COLO668 (cell line): Measurements from ENCODE around the gene FAM114A2.

Experiments used
- DNase-seq: peaks from one replicate; lab custom pipeline; 2025; ENCODE audit not compliant: unreplicated experiment; lab: John Stamatoyannopoulos, UW

FAM114A2 gene

GRCh38 chr5:153952057-153952456, 86.7 kb downstream of the FAM114A2 start:
- no peak for DNase-seq

- no peak for DNase-seq
Measured at GRCh38 chr5:153941265-153941664, 97.4 kb downstream of the FAM114A2 start.
